Osteoblast (primary cell): ENCODE results near the gene ASPRV1. TPM values are rescaled to one million over a fixed set of nuclear protein-coding genes. Genes with fewer than 3 reads are reported as not detected.

Source experiments
- DNase-seq: peaks from one replicate; pipeline ENCODE4 v3.0.0; 2011; ENCODE audit warnings: low spot score, mixed read lengths; ENCODE audit not compliant: insufficient read length; ENCODE audit errors: missing footprints
- H2AFZ ChIP-seq: 2 replicates; pipeline ENCODE4 v1.6.0; 2011; ENCODE audit warnings: mild to moderate bottlenecking, low read length
- H3K27ac ChIP-seq: 2 replicates; pipeline ENCODE4 v1.5.1; 2011; ENCODE audit warnings: mild to moderate bottlenecking, low read depth, low read length, moderate library complexity
- H3K27me3 ChIP-seq: 2 replicates; pipeline ENCODE4 v1.6.0; 2012; ENCODE audit warnings: mild to moderate bottlenecking, control low read depth, inconsistent platforms, low read length, moderate library complexity; ENCODE audit not compliant: insufficient read depth
- H3K36me3 ChIP-seq: 2 replicates; pipeline ENCODE4 v1.5.1; 2011; ENCODE audit warnings: mild to moderate bottlenecking, low read length, control low read depth, moderate library complexity; ENCODE audit not compliant: insufficient read depth
- H3K4me1 ChIP-seq: 2 replicates; pipeline ENCODE4 v1.5.1; 2011; ENCODE audit warnings: mild to moderate bottlenecking, low read length, control low read depth, moderate library complexity; ENCODE audit not compliant: insufficient read depth
- H3K4me2 ChIP-seq: 2 replicates; pipeline ENCODE4 v1.6.0; 2011; ENCODE audit warnings: mild to moderate bottlenecking, low read length; ENCODE audit not compliant: insufficient read depth
- H3K4me3 ChIP-seq: fragments of 200-600 bp; sonication (generic); 3 replicates; pipeline ENCODE4 v1.5.1; 2012; ENCODE audit warnings: mild to moderate bottlenecking, low read length, inconsistent platforms; ENCODE audit not compliant: insufficient read depth
- H3K79me2 ChIP-seq: 2 replicates; pipeline ENCODE4 v1.6.0; 2012; ENCODE audit warnings: mild to moderate bottlenecking, low read length, control low read depth, inconsistent platforms; ENCODE audit not compliant: insufficient read depth
- H3K9me3 ChIP-seq: 2 replicates; pipeline ENCODE4 v1.5.1; 2011; ENCODE audit warnings: low read depth, low read length, control low read depth
- H4K20me1 ChIP-seq: 2 replicates; pipeline ENCODE4 v1.6.0; 2012; ENCODE audit warnings: mild to moderate bottlenecking, low read length, control low read depth; ENCODE audit not compliant: insufficient read depth
- CTCF ChIP-seq: IDR thresholded peaks from 2 replicates; pipeline ENCODE4 v1.5.1; 2011; ENCODE audit warnings: mild to moderate bottlenecking, low read depth, low read length, moderate library complexity; ENCODE audit errors: extremely low read depth
- total RNA-seq: library from RNA; depleted of rRNA; stranded (reverse); fragments of >200 nt; gene quantifications from 2 replicates; pipeline ENCODE4 v1.2.3, GENCODE V29; 2012

ASPRV1 gene
- total RNA-seq, 1 donor, result 0.72 TPM

- TF ChIP-seq CTCF, result no peak
- Histone ChIP-seq H3K79me2 (no peaks in the 10 kb centered on the region), H3K4me3 (no peak overlapping the region), H2AFZ (no peak overlapping the region), H4K20me1 (no peaks in the 10 kb centered on the region), H3K4me1 (peaks cover 19% of the 10 kb centered on the region), H3K36me3 (peaks cover 3% of the 10 kb centered on the region), H3K9me3 (no peaks in the 10 kb centered on the region), H3K27me3 (no peaks in the 10 kb centered on the region), H3K27ac (no peak overlapping the region), H3K4me2 (no peak overlapping the region)
- DNase-seq, result peak; percentile 92
Measured at GRCh38 chr2:69947325-69947931, 14.0 kb downstream of the ASPRV1 start.

DNA sequence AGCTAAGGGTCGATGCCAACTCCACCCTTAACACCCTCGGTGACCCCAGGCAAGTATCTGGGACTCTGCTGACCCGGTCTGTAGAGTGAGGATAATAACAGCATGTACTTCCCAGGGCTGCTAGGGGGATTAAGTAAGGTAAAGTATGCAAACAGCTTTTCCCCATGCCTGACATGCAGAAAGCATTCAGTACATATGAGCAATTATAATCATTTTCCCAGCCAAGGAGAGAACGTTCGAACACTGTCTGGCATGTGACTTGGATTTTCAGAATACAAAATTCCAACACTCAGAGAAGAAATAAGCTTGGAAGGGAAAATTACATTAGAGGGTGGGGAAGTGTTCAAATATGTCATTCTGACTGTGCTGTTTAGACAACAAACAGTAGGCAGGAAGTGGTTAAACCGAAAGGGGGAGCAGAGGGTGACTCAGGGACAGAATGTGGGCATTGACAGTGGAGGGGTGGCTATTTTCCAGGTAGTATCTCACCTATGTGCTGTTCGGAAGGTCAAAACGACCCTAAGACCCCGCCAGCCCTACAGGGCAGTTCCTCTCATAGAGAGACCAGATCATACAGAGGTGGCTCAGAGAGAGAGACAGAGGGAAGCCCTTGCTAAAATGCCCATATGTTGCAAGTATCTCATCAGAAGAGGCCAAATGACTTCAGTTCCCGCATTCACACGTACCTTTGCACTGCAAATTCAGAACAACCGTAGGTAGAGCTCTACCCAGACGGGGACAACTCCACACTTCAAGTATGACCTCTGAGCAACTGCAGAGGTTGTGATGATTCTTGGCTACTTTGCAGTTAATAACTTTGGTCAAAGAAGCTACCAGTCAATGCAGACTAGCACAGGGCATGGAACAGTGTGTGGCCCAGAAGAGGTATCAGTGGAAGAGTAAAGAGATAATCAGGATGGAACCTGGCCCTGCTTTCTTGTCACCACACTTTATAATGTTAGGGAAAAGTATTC, 14.8 kb downstream of the ASPRV1 start:
- Histone ChIP-seq H3K4me1 (peaks cover 19% of the 10 kb centered on the region), H3K79me2 (no peaks in the 10 kb centered on the region), H2AFZ (peak overlapping the region; percentile 40), H4K20me1 (no peaks in the 10 kb centered on the region), H3K27me3 (no peaks in the 10 kb centered on the region), H3K4me2 (peak overlapping the region; percentile 64), H3K27ac (peak overlapping the region; percentile 61), H3K9me3 (no peaks in the 10 kb centered on the region), H3K36me3 (peaks cover 11% of the 10 kb centered on the region), H3K4me3 (peak overlapping the region; percentile 14)
- TF ChIP-seq CTCF, result no peak
- peak; percentile 93 for DNase-seq

- Histone ChIP-seq H3K79me2 (no peaks in the 10 kb centered on the region), H3K9me3 (no peaks in the 10 kb centered on the region), H3K27me3 (no peaks in the 10 kb centered on the region), H3K4me3 (peak overlapping the region; percentile 14), H4K20me1 (no peaks in the 10 kb centered on the region), H3K27ac (peak overlapping the region; percentile 61), H3K36me3 (peaks cover 13% of the 10 kb centered on the region), H2AFZ (peak overlapping the region; percentile 59), H3K4me1 (peaks cover 19% of the 10 kb centered on the region), H3K4me2 (peak overlapping the region; percentile 64)
- no peak for TF ChIP-seq CTCF
- DNase-seq, result no peak
Measured at GRCh38 chr2:69945941-69946340, 15.5 kb downstream of the ASPRV1 start.

GRCh38 chr2:69945441-69945840, 16.0 kb downstream of the ASPRV1 start:
- Histone ChIP-seq H3K4me2 (no peak overlapping the region), H3K4me1 (peaks cover 19% of the 10 kb centered on the region), H2AFZ (peak overlapping the region; percentile 59), H3K36me3 (peaks cover 18% of the 10 kb centered on the region), H4K20me1 (no peaks in the 10 kb centered on the region), H3K79me2 (no peaks in the 10 kb centered on the region), H3K9me3 (no peaks in the 10 kb centered on the region), H3K27ac (peak overlapping the region; percentile 61), H3K27me3 (no peaks in the 10 kb centered on the region), H3K4me3 (no peak overlapping the region)
- TF ChIP-seq CTCF, result no peak
- DNase-seq, result peak; percentile 89
